SK-N-SH (cell line): Measurements from ENCODE around the gene RBM38. TPM values are rescaled to one million over a fixed set of nuclear protein-coding genes. Genes with fewer than 3 reads are reported as not detected.

Experiments
- CTCF ChIA-PET: fragments of 300-600, 350-600 bp; formaldehyde crosslinking; extraction: SDS; loops from one replicate; lab custom pipeline; 2021; lab: Yijun Ruan, JAX
- POLR2A ChIA-PET: fragments of 350-600 bp; sonication (Branson Sonifier 250); formaldehyde crosslinking; extraction: SDS; loops from one replicate; lab custom pipeline; 2020; ENCODE audit warnings: antibody characterized with exemption, inconsistent platforms; lab: Yijun Ruan, JAX
- DNase-seq: peaks from one replicate; pipeline ENCODE4 v3.0.0; 2012
- H2AFZ ChIP-seq: fragments of 200-600 bp; sonication (generic); 2 replicates; pipeline ENCODE4 v1.8.1; 2016; ENCODE audit warnings: antibody characterized with exemption, mild to moderate bottlenecking, low read depth
- H3F3A ChIP-seq: fragments of 200-600 bp; sonication (generic); replicated peaks from 2 replicates; pipeline ENCODE3; 2016; ENCODE audit warnings: antibody characterized with exemption, mild to moderate bottlenecking; ENCODE audit not compliant: insufficient read depth
- H3K27ac ChIP-seq, 2 experiments: fragments of 200-500 bp in 1 of 2; fragments of 200-600 bp in 1 of 2; sonication (Bioruptor generic) in 1 of 2; sonication (generic), shearing (Covaris generic) in 1 of 2; 2 replicates each; pipeline versions ENCODE4 v1.5.1 to v1.6.1; 2014 to 2016; ENCODE audit warnings: low read depth in 2 of 2, inconsistent platforms in 1 of 2, low read length in 1 of 2, mild to moderate bottlenecking in 1 of 2, mixed read lengths in 1 of 2
- H3K27me3 ChIP-seq: fragments of 200-600 bp; sonication (generic), shearing (Covaris generic); 2 replicates; pipeline ENCODE4 v1.6.1; 2016; ENCODE audit warnings: mixed run types; ENCODE audit not compliant: insufficient read depth
- H3K36me3 ChIP-seq, 2 experiments: fragments of 200-500 bp in 1 of 2; fragments of 200-600 bp in 1 of 2; sonication (Bioruptor generic) in 1 of 2; sonication (generic) in 1 of 2; replicated peaks in 1 of 2; 2 replicates each; pipeline versions ENCODE3 to v1.5.1; 2014 to 2016; ENCODE audit warnings: low read length in 1 of 2, mild to moderate bottlenecking in 1 of 2; ENCODE audit not compliant: insufficient read depth in 2 of 2, control insufficient read depth in 1 of 2
- H3K4me1 ChIP-seq, 2 experiments: fragments of 200-500 bp in 1 of 2; fragments of 200-600 bp in 1 of 2; sonication (Bioruptor generic) in 1 of 2; sonication (generic), shearing (Covaris generic) in 1 of 2; 2 replicates each; pipeline versions ENCODE4 v1.5.1 to v1.6.1; 2014 to 2016; ENCODE audit warnings: low read depth in 1 of 2, low read length in 1 of 2, mixed run types in 1 of 2; ENCODE audit not compliant: insufficient read depth in 2 of 2, control insufficient read depth in 1 of 2
- H3K4me2 ChIP-seq: fragments of 200-600 bp; sonication (generic), shearing (Covaris generic); 2 replicates; pipeline ENCODE4 v1.6.1; 2017; ENCODE audit warnings: mixed run types
- H3K4me3 ChIP-seq, 2 experiments: fragments of 200-500 bp in 1 of 2; fragments of 200-600 bp in 1 of 2; sonication (Bioruptor generic) in 1 of 2; sonication (generic), shearing (Covaris generic) in 1 of 2; 2 replicates each; pipeline versions ENCODE4 v1.5.1 to v1.8.1; 2014 to 2016; ENCODE audit warnings: low read depth in 2 of 2, inconsistent platforms in 1 of 2, low read length in 1 of 2, mild to moderate bottlenecking in 1 of 2, mixed read lengths in 1 of 2, moderate library complexity in 1 of 2
- H3K79me2 ChIP-seq: fragments of 200-600 bp; sonication (generic); 2 replicates; pipeline ENCODE4 v1.8.1; 2017; ENCODE audit warnings: mild to moderate bottlenecking; ENCODE audit not compliant: insufficient read depth
- H3K9ac ChIP-seq: fragments of 200-600 bp; sonication (generic); 2 replicates; pipeline ENCODE4 v1.6.1; 2017; ENCODE audit warnings: mixed run types
- H3K9me2 ChIP-seq: fragments of 200-600 bp; sonication (generic); 2 replicates; pipeline ENCODE4 v1.6.1; 2017; ENCODE audit warnings: mixed run types
- H3K9me3 ChIP-seq: fragments of 200-600 bp; sonication (generic); 2 replicates; pipeline ENCODE4 v1.6.1; 2017; ENCODE audit warnings: mixed run types, mild to moderate bottlenecking, moderate library complexity
- H4K20me1 ChIP-seq: fragments of 200-600 bp; sonication (generic); 2 replicates; pipeline ENCODE4 v1.6.1; 2017; ENCODE audit warnings: mild to moderate bottlenecking, mixed run types; ENCODE audit not compliant: insufficient read depth
- CHD2 ChIP-seq: fragments of 150-350 bp; IDR thresholded peaks from 2 replicates; pipeline ENCODE4 v1.6.1; 2018; ENCODE audit warnings: low read length; ENCODE audit not compliant: partially characterized antibody
- ELF1 ChIP-seq: IDR thresholded peaks from 2 replicates; pipeline ENCODE4 v1.4.0; 2012
- EP300 ChIP-seq, 2 experiments: IDR thresholded peaks; 2 replicates each; pipeline versions ENCODE4 v1.4.0 to v1.6.1; 2012; ENCODE audit warnings: borderline replicate concordance in 1 of 2, low read depth in 1 of 2, low read length in 1 of 2
- EZH2phosphoT487 ChIP-seq: fragments of 200-600 bp; sonication (generic); IDR thresholded peaks from 2 replicates; pipeline ENCODE4 v1.6.1; 2017; ENCODE audit warnings: low read depth, mixed run types, mild to moderate bottlenecking, antibody characterized with exemption, moderate library complexity, borderline replicate concordance
- FOXJ3 ChIP-seq: sonication (generic); formaldehyde crosslinking; IDR thresholded peaks from 2 replicates; pipeline ENCODE4 v1.5.1; 2020; ENCODE audit warnings: mild to moderate bottlenecking, missing genetic modification reagents
- FOXM1 ChIP-seq: IDR thresholded peaks from 2 replicates; pipeline ENCODE4 v1.4.0; 2012; ENCODE audit warnings: low read depth, mild to moderate bottlenecking
- GABPA ChIP-seq: IDR thresholded peaks from 2 replicates; pipeline ENCODE4 v1.4.0; 2012; ENCODE audit warnings: low read depth, mild to moderate bottlenecking
- GATA2 ChIP-seq: sonication (generic); formaldehyde crosslinking; IDR thresholded peaks from 2 replicates; pipeline ENCODE4 v1.5.0; 2020; ENCODE audit warnings: mild to moderate bottlenecking, missing genetic modification reagents
- MEF2A ChIP-seq: IDR thresholded peaks from 2 replicates; pipeline ENCODE4 v1.4.0; 2012; ENCODE audit warnings: low read depth, borderline replicate concordance
- MXI1 ChIP-seq: IDR thresholded peaks from 2 replicates; pipeline ENCODE4 v1.6.1; 2012; ENCODE audit warnings: mild to moderate bottlenecking, low read depth, low read length, improper control_type of control experiment
- NFIC ChIP-seq: IDR thresholded peaks from 2 replicates; pipeline ENCODE4 v1.4.0; 2012; ENCODE audit warnings: borderline replicate concordance
- NRF1 ChIP-seq: IDR thresholded peaks from 2 replicates; pipeline ENCODE4 v1.6.1; 2012; ENCODE audit warnings: low read depth, mild to moderate bottlenecking, low read length
- RFX5 ChIP-seq: IDR thresholded peaks from 2 replicates; pipeline ENCODE4 v1.6.1; 2012; ENCODE audit warnings: mild to moderate bottlenecking, improper control_type of control experiment, low read length
- RXRA ChIP-seq: IDR thresholded peaks from 2 replicates; pipeline ENCODE4 v1.4.0; 2012; ENCODE audit warnings: low read depth, mild to moderate bottlenecking, borderline replicate concordance
- SIN3A ChIP-seq: IDR thresholded peaks from 2 replicates; pipeline ENCODE4 v1.6.1; 2012; ENCODE audit warnings: low read depth, mild to moderate bottlenecking, low read length, moderate library complexity, borderline replicate concordance
- TAF1 ChIP-seq: IDR thresholded peaks from 2 replicates; pipeline ENCODE4 v1.6.1; 2012; ENCODE audit warnings: low read depth, mild to moderate bottlenecking, low read length, moderate library complexity, borderline replicate concordance
- TCF12 ChIP-seq: IDR thresholded peaks from 2 replicates; pipeline ENCODE4 v1.4.0; 2012
- TEAD4 ChIP-seq: IDR thresholded peaks from 2 replicates; pipeline ENCODE4 v1.4.0; 2012; ENCODE audit warnings: mild to moderate bottlenecking, borderline replicate concordance; ENCODE audit not compliant: insufficient read depth
- WGBS: methylation state at CpG from one replicate; pipeline ENCODE4 v1.1.6; 2017; ENCODE audit warnings: low lambda C conversion rate; 5-methylcytosine and 5-hydroxymethylcytosine counted together
- polyA plus RNA-seq, 3 experiments: library from polyadenylated mRNA; depleted of rRNA; stranded (reverse); fragments of >200 nt; gene quantifications; 2 replicates each; pipeline ENCODE4 v1.2.3, GENCODE V29; 2012
- TF ChIP-seq, protein P1 (sequence below): IDR thresholded peaks from 2 replicates; pipeline ENCODE4 v1.4.0; 2012; ENCODE audit warnings: low read depth, borderline replicate concordance
- TF ChIP-seq, protein P2 (sequence below): fragments of 150-350 bp; IDR thresholded peaks from 2 replicates; pipeline ENCODE4 v1.6.1; 2017; ENCODE audit warnings: antibody characterized with exemption, low read length, low read depth, borderline replicate concordance

The RBM38 gene
- polyA plus RNA-seq, 1 of the 3 experiments (the other 2 are of a cell fraction) = 11.5 TPM

DNA sequence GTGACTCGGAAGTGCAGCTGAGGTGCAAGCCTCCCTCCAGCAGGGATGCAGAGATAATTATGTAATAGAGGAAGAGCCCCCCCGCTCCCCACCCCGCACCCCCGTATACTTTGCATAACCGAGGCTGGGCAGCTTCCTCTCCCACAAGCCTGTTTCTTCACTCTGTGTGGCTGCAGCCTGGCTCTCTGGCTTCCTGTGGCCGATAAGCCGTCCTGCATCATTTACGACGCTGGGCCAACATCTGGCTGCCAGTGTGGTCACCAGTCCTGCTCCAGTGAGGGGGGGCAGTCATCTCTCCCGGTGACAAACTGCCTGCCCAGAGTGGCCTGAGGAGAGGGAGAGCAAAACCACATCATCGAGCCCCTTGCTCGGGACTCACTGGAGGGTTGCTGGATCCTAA is 59.2 kb downstream of the RBM38 start:
- Histone ChIP-seq H3K9me3 (no peaks in the 10 kb centered on the region), H3K27ac (peak overlapping the region in 1 of 2 experiments; percentile 86; a peak in 2 of 4 replicates), H3F3A (no peaks in the 10 kb centered on the region), H4K20me1 (no peaks in the 10 kb centered on the region), H3K4me1 (peaks cover 0 to 28% of the 10 kb centered on the region in 2 experiments; a peak in 1 of 4 replicates), H3K4me2 (no peak overlapping the region), H3K79me2 (no peaks in the 10 kb centered on the region), H3K4me3 (no peak overlapping the region), H3K9ac (no peak overlapping the region), H3K36me3 (no peaks in the 10 kb centered on the region), H3K27me3 (0 out of 2 replicates have a peak, but pooled peaks cover 4% of the 10 kb centered on the region), H3K9me2 (no peaks in the 10 kb centered on the region), H2AFZ (no peak overlapping the region)
- POLR2A ChIA-PET = no interaction called here
- 13% methylated on average over 12 of the region's 12 CpGs for WGBS
- CTCF ChIA-PET = interaction anchor here (1.0 to 1.5 kb wide), 2 partner anchors 8 to 68 kb away, joined by 3 to 4 read pairs; no protein-coding TSS in a partner anchor
- TF ChIP-seq CHD2 (peak; percentile 57), FOXM1 (no peak), TAF1 (no peak), TCF12 (0 out of 2 replicates have a peak, but pooled peaks have one; percentile 5), GATA2 (CRISPR knock-in tag) (peak; percentile 42; the same call in 1 of the 2 replicates)
- peak; percentile 92 for DNase-seq

DNA sequence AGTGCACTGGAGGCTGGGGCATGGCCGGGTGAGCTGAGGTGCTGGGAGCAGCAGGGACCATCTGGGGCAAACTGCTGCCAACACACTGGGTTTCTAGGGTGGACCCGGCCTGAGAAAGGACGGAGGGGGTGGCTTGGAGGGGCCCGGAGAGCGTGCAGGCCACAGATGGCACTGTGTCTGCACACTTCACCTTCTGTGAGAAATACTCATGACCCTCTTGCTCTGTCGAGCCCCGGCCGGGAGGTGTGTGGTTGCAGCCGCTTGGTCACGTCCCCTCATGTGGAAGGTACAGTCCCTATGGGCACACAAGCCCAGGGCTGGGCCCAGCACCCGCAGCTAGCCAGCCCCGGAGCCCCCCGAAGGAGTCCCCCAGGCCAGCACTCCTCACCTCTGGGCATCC is 59.7 kb downstream of the RBM38 start:
- WGBS = 44% methylated on average over 8 of the region's 13 CpGs
- CTCF ChIA-PET = interaction anchor here (1.0 to 1.5 kb wide), 2 partner anchors 9 to 68 kb away, joined by 3 to 4 read pairs; no protein-coding TSS in a partner anchor
- POLR2A ChIA-PET = no interaction called here
- Histone ChIP-seq H3K36me3 (no peaks in the 10 kb centered on the region), H3K4me2 (no peak overlapping the region), H3F3A (no peaks in the 10 kb centered on the region), H3K4me1 (peaks cover 0 to 28% of the 10 kb centered on the region in 2 experiments; a peak in 1 of 4 replicates), H3K27me3 (0 out of 2 replicates have a peak, but pooled peaks cover 4% of the 10 kb centered on the region), H3K9ac (no peak overlapping the region), H3K27ac (peak overlapping the region in 1 of 2 experiments; percentile 86; a peak in 2 of 4 replicates), H3K4me3 (no peak overlapping the region), H3K9me2 (no peaks in the 10 kb centered on the region), H3K79me2 (no peaks in the 10 kb centered on the region), H3K9me3 (no peaks in the 10 kb centered on the region), H2AFZ (no peak overlapping the region), H4K20me1 (no peaks in the 10 kb centered on the region)
- peak; percentile 67 for DNase-seq
- TF ChIP-seq MEF2A (no peak), EZH2phosphoT487 (no peak), GABPA (no peak), TEAD4 (no peak), FOXM1 (no peak), NRF1 (no peak), RFX5 (no peak), FOXJ3 (CRISPR knock-in tag) (no peak), ELF1 (no peak), NFIC (no peak), MXI1 (no peak), RXRA (no peak), SIN3A (no peak), EP300 (IDR thresholded peaks at IDR 0.05; ENCODE audit: borderline replicate concordance in 1 of 2, low read depth in 1 of 2, low read length in 1 of 2) (no peak), GATA2 (CRISPR knock-in tag) (no peak)
- TF ChIP-seq, protein P1, sequence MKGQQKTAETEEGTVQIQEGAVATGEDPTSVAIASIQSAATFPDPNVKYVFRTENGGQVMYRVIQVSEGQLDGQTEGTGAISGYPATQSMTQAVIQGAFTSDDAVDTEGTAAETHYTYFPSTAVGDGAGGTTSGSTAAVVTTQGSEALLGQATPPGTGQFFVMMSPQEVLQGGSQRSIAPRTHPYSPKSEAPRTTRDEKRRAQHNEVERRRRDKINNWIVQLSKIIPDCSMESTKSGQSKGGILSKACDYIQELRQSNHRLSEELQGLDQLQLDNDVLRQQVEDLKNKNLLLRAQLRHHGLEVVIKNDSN = no peak
- TF ChIP-seq, protein P2, sequence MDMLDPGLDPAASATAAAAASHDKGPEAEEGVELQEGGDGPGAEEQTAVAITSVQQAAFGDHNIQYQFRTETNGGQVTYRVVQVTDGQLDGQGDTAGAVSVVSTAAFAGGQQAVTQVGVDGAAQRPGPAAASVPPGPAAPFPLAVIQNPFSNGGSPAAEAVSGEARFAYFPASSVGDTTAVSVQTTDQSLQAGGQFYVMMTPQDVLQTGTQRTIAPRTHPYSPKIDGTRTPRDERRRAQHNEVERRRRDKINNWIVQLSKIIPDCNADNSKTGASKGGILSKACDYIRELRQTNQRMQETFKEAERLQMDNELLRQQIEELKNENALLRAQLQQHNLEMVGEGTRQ = no peak
